Activated B cell treated with CpG ODN at 0.5 μM for 24 hours (primary cell): ENCODE results near the gene APOC3. TPM values are rescaled to one million over a fixed set of nuclear protein-coding genes. Genes with fewer than 3 reads are reported as not detected.

Experiments used
- ATAC-seq: fragments of 200-7000 bp; cut with Tn5 transposase; one replicate; pipeline ENCODE4 v1.10.0; 2021; ENCODE audit warnings: low read depth, mild to moderate bottlenecking, moderate library complexity
- CTCF ChIA-PET: fragments of 350-600 bp; sonication (Branson Sonifier 250); formaldehyde crosslinking; loops from one replicate; lab custom pipeline; 2021; ENCODE audit warnings: antibody characterized with exemption; lab: Charles Lee
- POLR2A ChIA-PET: fragments of 350-600 bp; sonication (Branson Sonifier 250); formaldehyde crosslinking; loops from one replicate; lab custom pipeline; 2021; ENCODE audit warnings: antibody characterized with exemption; lab: Charles Lee
- DNase-seq: peaks from one replicate; pipeline ENCODE4 v3.0.0; 2022
- H3K27ac Mint-ChIP-seq: one replicate; pipeline ENCODE4 v1.8.0; 2020; ENCODE audit warnings: mixed read lengths
- H3K27me3 Mint-ChIP-seq: one replicate; pipeline ENCODE4 v1.8.0; 2021; ENCODE audit warnings: mixed read lengths
- H3K36me3 Mint-ChIP-seq: one replicate; pipeline ENCODE4 v1.8.0; 2021; ENCODE audit warnings: low read depth, mixed read lengths
- H3K4me1 Mint-ChIP-seq: one replicate; pipeline ENCODE4 v1.8.0; 2021; ENCODE audit warnings: mixed read lengths
- H3K4me3 Mint-ChIP-seq: one replicate; pipeline ENCODE4 v1.8.0; 2020; ENCODE audit warnings: mild to moderate bottlenecking, mixed read lengths
- H3K9me3 Mint-ChIP-seq: one replicate; pipeline ENCODE4 v1.8.0; 2020; ENCODE audit warnings: mixed read lengths
- intact Hi-C: fragments of 100-400 bp; cut with micrococcal nuclease; formaldehyde crosslinking; loops from one replicate; pipeline ENCODE4 v1.15.1; 2024
- total RNA-seq: library from RNA; stranded (reverse); gene quantifications from 2 replicates; pipeline ENCODE4 v1.2.3, GENCODE V29; 2022
- TF ChIP-seq, protein P1 (sequence below): fragments of 200-600 bp; IDR thresholded peaks from one replicate; pipeline ENCODE4 v1.8.0; 2022; ENCODE audit warnings: antibody characterized with exemption, mild to moderate bottlenecking

Gene APOC3
- total RNA-seq, 1 donor from 2014 or later: not detected

DNA sequence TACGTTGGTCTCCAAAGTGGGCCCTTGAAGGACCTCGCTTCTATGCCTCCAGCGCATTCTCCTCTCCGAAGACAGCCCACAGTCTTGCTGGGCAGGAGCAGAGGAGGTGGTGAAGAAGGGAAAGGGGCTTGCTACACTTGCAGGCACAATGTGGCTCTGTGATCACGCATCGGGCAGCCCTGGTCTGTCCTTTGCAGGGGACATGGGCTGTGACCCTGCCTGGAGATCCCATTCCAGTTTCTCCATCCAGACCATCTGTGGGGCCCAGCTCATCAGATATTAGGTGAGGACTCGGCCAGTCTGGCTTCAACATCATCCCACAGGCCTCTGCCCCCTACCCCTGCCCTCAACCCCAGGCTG, 6.9 kb downstream of the APOC3 start:
- peaks cover 13% of the 10 kb centered on the region for H3K4me1 Mint-ChIP-seq
- H3K4me3 Mint-ChIP-seq: no peak overlapping the region

DNA sequence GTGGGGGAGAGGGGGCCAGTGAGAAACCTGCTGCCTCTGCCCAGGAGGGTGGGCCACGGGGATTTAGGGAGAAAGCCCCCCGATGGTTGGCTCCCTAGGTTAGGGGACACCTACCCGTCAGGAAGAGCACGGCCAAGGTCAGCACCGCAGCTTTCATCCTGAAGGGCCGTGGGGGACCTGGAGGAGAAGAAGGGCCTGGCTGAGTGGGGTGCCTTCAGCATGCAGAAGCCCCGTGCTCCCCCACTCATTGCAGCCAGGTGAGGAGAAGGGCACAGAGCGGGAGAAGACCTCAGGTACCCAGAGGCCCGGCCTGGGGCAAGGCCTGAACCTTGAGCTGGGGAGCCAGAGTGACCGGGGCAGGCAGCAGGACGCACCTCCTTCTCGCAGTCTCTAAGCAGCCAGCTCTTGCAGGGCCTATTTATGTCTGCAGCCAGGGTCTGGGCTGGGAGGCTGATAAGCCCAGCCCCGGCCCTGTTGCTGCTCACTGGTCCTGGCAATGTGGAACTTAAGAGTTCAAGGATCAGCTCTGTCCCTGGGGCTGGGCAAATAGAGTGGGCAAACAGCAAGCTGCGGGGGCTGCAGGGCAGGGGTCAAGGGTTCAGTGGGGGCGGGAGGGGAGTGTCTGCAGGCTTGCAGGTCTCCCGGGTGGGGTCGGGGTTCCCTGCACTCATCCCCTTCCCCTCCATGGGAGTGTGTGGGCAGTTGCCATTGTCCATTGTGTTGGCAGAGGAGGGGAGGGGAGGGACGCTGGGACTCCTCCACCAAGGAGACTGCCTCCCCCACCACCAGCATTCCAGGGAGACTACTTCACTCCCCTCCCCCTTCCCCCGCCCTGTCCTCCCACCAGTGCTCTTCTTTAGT, 7.8 kb downstream of the APOC3 start, which contains the start of gene APOA1:
TSS of gene APOA1 (minus strand) at position 392 of the 861 bp plus-strand sequence. CDS start at position 157, 235 bp downstream.
- intact Hi-C loops: loop anchor here (2.0 kb wide), 2 partner anchors 15 to 105 kb away; no protein-coding TSS in a partner anchor
- no peaks in the 10 kb centered on the region for H3K9me3 Mint-ChIP-seq

More for the DNA sequence above, 6.9 kb downstream of the APOC3 start:
- POLR2A ChIA-PET: interaction anchor here (1.2 to 2.2 kb wide), 4 partner anchors 17 to 395 kb away, joined by 4 to 8 read pairs (median 4); partner anchors contain the start of genes PCSK7 and ZPR1
- DNase-seq: no peak
- H3K27me3 Mint-ChIP-seq: peaks cover 2% of the 10 kb centered on the region
- no peak for ATAC-seq
- CTCF ChIA-PET: interaction anchor here (1.0 to 2.8 kb wide), 9 partner anchors 16 to 390 kb away, joined by 3 to 28 read pairs (median 7); partner anchors contain the start of genes APOA5 and ZPR1
- no peaks in the 10 kb centered on the region for H3K9me3 Mint-ChIP-seq
- intact Hi-C loops: loop anchor here (1.0 to 2.0 kb wide), 4 partner anchors 16 to 104 kb away; partner anchors contain the start of gene APOA5
- H3K36me3 Mint-ChIP-seq: no peaks in the 10 kb centered on the region
- TF ChIP-seq, protein P1, sequence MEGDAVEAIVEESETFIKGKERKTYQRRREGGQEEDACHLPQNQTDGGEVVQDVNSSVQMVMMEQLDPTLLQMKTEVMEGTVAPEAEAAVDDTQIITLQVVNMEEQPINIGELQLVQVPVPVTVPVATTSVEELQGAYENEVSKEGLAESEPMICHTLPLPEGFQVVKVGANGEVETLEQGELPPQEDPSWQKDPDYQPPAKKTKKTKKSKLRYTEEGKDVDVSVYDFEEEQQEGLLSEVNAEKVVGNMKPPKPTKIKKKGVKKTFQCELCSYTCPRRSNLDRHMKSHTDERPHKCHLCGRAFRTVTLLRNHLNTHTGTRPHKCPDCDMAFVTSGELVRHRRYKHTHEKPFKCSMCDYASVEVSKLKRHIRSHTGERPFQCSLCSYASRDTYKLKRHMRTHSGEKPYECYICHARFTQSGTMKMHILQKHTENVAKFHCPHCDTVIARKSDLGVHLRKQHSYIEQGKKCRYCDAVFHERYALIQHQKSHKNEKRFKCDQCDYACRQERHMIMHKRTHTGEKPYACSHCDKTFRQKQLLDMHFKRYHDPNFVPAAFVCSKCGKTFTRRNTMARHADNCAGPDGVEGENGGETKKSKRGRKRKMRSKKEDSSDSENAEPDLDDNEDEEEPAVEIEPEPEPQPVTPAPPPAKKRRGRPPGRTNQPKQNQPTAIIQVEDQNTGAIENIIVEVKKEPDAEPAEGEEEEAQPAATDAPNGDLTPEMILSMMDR: no peak
- H3K27ac Mint-ChIP-seq: no peak overlapping the region

DNA sequence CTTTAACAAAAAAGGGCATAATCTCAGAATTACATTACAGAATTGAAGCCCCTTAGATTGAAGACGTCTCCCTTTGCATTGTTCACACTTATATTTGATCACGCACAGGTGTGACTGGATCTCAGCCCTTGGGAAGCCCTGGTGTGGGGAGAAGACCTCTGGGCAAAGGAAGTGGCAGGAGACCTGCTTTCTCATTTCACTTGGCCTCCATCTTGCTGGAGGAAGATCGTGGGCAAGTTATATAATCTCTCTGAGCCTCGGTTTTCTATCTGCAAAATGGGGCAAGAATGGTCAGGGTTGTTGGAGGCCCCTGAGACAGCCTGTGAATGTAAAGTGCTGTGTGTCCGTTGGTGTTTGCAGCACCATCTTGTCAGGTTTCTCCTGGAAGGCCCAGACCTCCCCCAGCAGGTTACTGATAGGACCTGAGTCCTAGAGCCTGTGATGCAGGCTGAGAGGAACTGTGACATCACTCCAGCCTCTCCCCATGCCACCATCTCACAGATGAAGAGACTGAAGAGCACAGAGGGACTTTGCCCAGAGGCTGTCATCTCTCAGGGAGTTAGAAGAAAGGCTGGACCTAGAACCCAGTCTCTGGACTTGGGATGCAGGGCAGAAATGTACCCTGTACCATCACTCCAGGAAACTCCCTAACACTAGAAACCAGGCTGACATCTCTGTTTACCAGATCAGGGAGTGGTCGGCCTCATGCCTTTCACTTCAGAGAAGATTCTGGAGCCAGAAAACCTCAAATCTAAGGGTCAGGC, 8.8 kb downstream of the APOC3 start:
- DNase-seq (no peak), ATAC-seq (no peak)
- Mint-ChIP-seq H3K27me3 (peaks cover 2% of the 10 kb centered on the region), H3K27ac (no peak overlapping the region), H3K36me3 (peaks cover 6% of the 10 kb centered on the region), H3K4me1 (peaks cover 13% of the 10 kb centered on the region), H3K9me3 (no peaks in the 10 kb centered on the region), H3K4me3 (no peak overlapping the region)
- TF ChIP-seq, protein P1: no peak
- ChIA-PET POLR2A (no interaction called here), CTCF (no interaction called here)
- intact Hi-C loops: no loop called here

More for the DNA sequence above, 7.8 kb downstream of the APOC3 start, which contains the start of gene APOA1:
- ChIA-PET CTCF (interaction anchor here (2.1 to 2.8 kb wide), 2 partner anchors 47 to 269 kb away, joined by 9 to 28 read pairs; partner anchors contain the start of gene APOA5), POLR2A (no interaction called here)
- no peaks in the 10 kb centered on the region for H3K36me3 Mint-ChIP-seq
- no peak within 1 kb of the TSS for H3K27ac Mint-ChIP-seq
- TF ChIP-seq, protein P1: no peak
- peaks cover 2% of the 10 kb centered on the region for H3K27me3 Mint-ChIP-seq
- H3K4me3 Mint-ChIP-seq: no peak within 1 kb of the TSS
- H3K4me1 Mint-ChIP-seq: peaks cover 13% of the 10 kb centered on the region
- DNase-seq (no peak), ATAC-seq (no peak)

DNA sequence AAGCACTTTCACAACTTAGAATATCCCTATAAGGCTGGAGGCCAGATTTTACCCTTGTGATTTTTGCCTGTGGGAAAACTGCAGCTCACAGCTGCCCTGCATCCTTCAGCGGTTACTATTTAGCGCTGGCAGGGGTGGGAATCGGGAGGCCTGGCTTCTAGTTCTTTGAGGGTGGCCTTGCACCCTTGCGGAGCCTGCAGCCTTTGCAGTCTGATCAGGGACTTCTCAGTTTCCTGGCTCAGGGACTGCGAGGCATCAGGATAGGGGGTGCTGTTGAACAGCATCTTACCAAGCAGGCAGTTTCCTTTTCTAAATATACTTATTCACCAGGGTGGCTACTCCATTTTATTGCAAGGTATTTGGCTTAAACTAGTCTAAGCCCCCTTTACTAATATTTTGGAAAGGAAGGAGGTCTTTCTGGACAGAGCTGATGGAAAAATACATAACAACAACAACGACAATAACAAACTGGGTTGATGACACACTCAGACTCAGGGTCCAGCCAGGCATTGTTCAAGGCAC, 10.6 kb downstream of the APOC3 start:
- no peak overlapping the region for H3K4me3 Mint-ChIP-seq
- H3K36me3 Mint-ChIP-seq: peaks cover 19% of the 10 kb centered on the region
- CTCF ChIA-PET: no interaction called here
- peaks cover 9% of the 10 kb centered on the region for H3K4me1 Mint-ChIP-seq
- H3K27ac Mint-ChIP-seq: no peak overlapping the region
- DNase-seq (no peak), ATAC-seq (no peak)
- H3K9me3 Mint-ChIP-seq: no peaks in the 10 kb centered on the region
- TF ChIP-seq, protein P1: no peak
- no peaks in the 10 kb centered on the region for H3K27me3 Mint-ChIP-seq
- POLR2A ChIA-PET: no interaction called here
- intact Hi-C loops: no loop called here
